DLD1 (cell line): ENCODE results near the gene FHAD1.

Experiments
- in situ Hi-C: cut with HindIII; loops from 2 replicates; pipeline ENCODE4 v1.10.0; 2017; ENCODE audit warnings: low sequenced_read_pairs

The FHAD1 gene

GRCh38 chr1:15246960-15247614 is at the start of gene FHAD1:
Gene FHAD1, plus strand, starts transcription at chr1:15247223. Its CDS starts 4,562 bp downstream, at chr1:15251785.
- in situ Hi-C loops = no loop called here

- in situ Hi-C loops = no loop called here
Observed at GRCh38 chr1:15197591-15198447, 49.2 kb upstream of the FHAD1 start.

GRCh38 chr1:15198684-15199083 is 48.3 kb upstream of the FHAD1 start:
- in situ Hi-C loops = no loop called here

- in situ Hi-C loops = no loop called here
Observed at GRCh38 chr1:15201221-15201620, 45.8 kb upstream of the FHAD1 start.

GRCh38 chr1:15201849-15202551 is 45.0 kb upstream of the FHAD1 start:
- in situ Hi-C loops = no loop called here

GRCh38 chr1:15204931-15205330 is 42.1 kb upstream of the FHAD1 start:
- in situ Hi-C loops = no loop called here

GRCh38 chr1:15205586-15206346 is 41.3 kb upstream of the FHAD1 start:
- in situ Hi-C loops = no loop called here

- in situ Hi-C loops = no loop called here
Observed at GRCh38 chr1:15206418-15207030, 40.5 kb upstream of the FHAD1 start.

GRCh38 chr1:15207031-15207828 is 39.8 kb upstream of the FHAD1 start:
- in situ Hi-C loops = no loop called here

GRCh38 chr1:15207829-15208429 is 39.1 kb upstream of the FHAD1 start:
- in situ Hi-C loops = no loop called here

- in situ Hi-C loops = no loop called here
Observed at GRCh38 chr1:15210651-15211375, 36.2 kb upstream of the FHAD1 start.

GRCh38 chr1:15211424-15211823 is 35.6 kb upstream of the FHAD1 start:
- in situ Hi-C loops = no loop called here

- in situ Hi-C loops = no loop called here
Observed at GRCh38 chr1:15212216-15212953, 34.6 kb upstream of the FHAD1 start.

GRCh38 chr1:15212954-15213291 is 34.1 kb upstream of the FHAD1 start:
- in situ Hi-C loops = no loop called here

GRCh38 chr1:15213341-15213821 is 33.6 kb upstream of the FHAD1 start:
- in situ Hi-C loops = no loop called here

- in situ Hi-C loops = no loop called here
Observed at GRCh38 chr1:15214527-15214926, 32.5 kb upstream of the FHAD1 start.

GRCh38 chr1:15215116-15215515 is 31.9 kb upstream of the FHAD1 start:
- in situ Hi-C loops = no loop called here

GRCh38 chr1:15217654-15218053 is 29.4 kb upstream of the FHAD1 start:
- in situ Hi-C loops = no loop called here
